RPMI7951 (cell line): ENCODE results near the gene MAP4K3. TPM values are rescaled to one million over a fixed set of nuclear protein-coding genes. Genes with fewer than 3 reads are reported as not detected.

Experiments
- DNase-seq: peaks from one replicate; pipeline ENCODE4 v3.0.0-alpha.2; 2012; ENCODE audit warnings: low read depth
- total RNA-seq: library from RNA; depleted of rRNA; stranded (reverse); fragments of >200 nt; shearing (Covaris generic); gene quantifications from 2 replicates; pipeline ENCODE4 v1.2.3, GENCODE V29; 2014

Gene MAP4K3
- total RNA-seq, 1 experiment from 2014 or later = 35.1 TPM

DNA sequence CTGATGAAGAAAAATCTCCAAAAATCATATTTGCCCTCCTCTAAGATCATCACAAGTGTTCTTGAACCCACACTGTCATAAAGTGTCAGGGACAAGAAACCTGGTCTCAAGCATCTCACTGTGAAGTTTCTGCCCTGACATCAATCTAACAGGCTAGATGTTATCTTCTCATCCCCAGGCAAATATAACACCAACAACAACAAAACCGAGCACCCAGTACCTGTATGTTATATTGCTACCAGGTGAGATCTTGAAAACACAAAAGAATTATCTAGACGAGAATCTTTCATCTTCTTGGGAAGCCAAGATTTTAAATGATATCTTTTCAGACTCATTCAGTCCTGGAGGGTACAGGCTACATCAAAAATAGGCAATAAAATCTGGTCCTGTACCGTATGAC is 8.8 kb upstream of the MAP4K3 start:
- no peak for DNase-seq

- DNase-seq = no peak
These were observed 5.9 kb upstream of the MAP4K3 start for GRCh38 chr2:39443009-39443408.

DNA sequence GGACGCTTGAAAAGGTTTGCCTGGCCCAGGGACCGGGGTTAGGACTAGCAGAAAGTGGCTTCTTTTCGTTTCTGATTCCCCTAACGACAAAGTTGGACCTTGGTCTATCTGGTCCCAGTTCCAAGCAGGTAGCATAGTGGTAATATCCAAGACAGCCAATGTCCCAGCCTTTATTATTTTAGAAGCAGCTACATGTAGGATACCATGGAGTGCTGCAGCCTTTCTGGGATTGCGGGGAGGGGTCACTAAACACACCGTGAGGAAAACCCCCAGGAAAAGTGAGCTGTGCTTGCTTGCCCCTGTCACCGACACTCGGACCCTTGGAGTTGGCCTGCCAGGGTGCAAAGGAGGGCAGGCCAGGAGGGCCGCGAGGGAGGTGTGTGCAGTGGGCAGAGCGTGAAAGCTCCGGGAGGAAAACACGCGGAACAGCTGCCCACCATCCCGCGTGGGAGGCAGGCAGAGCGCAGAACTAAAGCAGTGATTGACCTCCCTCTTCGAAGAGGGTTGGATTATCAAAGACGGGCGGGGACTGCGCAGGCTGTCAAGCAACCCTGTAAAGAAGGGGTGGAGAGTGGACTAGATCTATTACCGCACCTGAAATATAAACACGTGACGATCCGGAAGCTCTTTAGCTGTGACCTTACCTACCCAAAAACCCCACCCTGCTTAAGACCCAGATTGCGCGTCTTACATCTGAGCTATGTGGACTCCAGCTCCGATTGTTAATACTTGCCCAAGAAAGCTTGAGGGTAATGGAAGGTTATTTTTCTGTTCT is 624 bp upstream of the MAP4K3 start:
- DNase-seq = peak; percentile 40

DNA sequence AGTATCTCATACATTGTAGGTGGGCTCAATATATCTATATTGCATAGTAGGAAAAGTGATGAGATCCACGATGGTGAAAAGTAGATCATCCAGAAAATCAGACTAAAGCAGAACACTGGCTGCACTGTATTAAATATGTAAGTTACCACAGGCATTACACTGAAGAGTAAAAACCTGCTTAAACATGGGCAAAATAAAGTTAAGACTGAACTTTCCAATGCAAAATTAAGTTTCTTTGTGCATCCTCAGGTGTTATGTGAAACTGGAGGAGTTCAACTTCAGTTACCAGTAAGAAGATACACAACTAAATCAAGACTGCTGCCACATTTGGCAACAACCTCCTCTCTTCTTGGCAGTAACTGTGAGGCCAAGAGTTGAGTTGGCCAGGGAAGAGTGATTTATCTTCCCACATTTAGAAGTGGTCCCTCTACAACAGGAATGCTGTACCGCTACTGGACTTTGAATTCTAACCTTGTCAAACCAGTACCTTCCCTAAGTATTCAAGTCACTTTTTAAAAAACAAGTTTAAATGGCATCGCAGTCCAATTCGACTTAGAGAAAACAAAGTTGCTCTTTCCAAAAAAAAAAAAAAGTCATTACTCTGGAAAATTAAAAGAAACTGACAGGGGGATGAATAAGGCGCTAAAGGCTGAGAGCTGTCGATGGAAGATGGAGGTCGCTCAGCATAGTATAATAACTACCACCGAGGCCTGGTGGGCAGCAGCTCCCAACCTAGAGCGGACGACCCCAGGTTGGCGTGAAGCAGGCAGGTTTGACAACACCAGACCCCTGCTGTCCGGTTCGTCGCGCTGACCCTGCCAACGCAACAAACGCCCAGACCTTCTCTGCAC is 1.1 kb downstream of the MAP4K3 start:
- DNase-seq = peak; percentile 62

GRCh38 chr2:39435234-39435633 is 1.9 kb downstream of the MAP4K3 start:
- DNase-seq = no peak

DNA sequence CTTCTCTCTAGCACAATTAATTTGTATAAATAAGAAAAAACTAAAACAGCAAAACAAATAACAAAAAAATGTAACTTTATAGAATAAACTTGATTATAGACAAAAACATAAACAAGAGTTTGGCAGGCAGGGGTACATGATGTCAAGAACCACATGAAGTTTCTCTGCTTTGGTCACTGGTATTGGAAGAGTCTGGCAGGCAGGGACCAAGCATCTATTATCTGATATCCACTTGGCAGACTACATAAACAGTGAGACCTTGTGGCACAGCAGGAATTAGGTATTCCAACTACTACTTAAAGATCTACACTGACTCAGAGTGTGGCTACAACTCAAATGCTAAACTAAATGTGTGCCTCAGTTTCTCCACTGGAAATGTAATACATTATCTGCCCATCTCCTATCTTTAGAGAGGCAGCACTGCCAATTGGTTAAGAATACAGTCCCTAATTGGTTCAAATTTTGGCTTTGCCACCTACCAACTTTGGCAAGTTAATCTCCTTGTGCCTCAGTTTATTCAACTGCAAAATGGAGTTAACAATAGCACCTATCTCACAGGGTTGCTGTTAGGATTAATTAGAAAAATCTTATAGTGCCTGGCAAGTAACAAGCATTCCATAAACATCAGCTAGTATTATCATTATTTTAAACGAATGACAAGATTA is 2.7 kb downstream of the MAP4K3 start:
- no peak for DNase-seq

- no peak for DNase-seq
These were observed 3.4 kb downstream of the MAP4K3 start for GRCh38 chr2:39433586-39434195.

DNA sequence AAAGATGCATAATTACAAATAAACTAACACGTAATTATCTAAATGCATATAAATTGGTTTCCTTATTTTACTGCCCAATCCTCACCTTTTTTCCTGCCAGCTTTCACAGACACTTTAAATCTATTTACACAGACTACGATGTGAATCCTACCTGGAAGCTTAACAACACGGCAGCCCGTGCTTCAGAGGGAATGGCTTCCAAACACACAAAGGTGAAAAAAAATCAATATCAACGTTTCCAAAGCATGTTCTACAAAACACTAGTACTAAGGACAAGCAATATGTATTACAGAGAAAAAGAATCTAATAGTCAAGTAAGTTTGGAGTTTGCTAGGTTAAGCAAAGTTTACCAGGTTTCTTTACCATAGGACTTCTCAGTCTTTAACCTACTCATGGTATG is 4.4 kb downstream of the MAP4K3 start:
- no peak for DNase-seq

DNA sequence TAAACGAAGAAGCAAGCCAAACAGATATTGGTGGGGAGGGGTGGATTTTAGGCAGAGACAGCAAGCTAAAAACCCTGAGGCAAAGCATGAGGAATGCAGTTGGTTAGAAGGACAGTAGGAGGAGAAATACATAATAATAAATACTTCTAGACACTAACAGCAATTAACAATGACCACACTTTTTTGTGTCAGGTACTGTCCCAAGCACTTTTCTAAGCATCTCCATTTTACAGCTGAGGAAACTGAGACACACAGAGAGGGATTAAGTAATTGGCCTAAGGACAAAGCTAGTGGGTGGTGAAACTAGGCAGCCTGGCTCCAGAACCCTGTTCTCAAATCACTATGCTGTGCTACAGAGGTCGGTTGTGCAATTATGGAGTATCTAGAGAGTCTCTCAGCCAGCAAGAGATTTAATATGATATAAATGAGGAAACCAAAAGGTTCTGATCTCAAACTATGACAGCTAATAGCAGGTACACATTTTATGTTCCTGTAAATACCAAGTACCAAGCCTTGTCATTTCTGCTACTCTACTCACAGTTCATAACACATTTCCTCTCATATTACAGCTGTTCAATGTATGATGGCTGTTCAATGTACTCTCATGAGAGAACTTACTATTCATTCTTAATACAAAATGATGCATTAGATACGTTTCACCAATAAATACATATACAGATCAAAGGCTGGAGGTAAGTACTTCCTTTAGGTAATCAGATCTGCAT is 5.3 kb downstream of the MAP4K3 start:
- peak; percentile 59 for DNase-seq

GRCh38 chr2:39429746-39430145 is 7.3 kb downstream of the MAP4K3 start:
- no peak for DNase-seq

DNA sequence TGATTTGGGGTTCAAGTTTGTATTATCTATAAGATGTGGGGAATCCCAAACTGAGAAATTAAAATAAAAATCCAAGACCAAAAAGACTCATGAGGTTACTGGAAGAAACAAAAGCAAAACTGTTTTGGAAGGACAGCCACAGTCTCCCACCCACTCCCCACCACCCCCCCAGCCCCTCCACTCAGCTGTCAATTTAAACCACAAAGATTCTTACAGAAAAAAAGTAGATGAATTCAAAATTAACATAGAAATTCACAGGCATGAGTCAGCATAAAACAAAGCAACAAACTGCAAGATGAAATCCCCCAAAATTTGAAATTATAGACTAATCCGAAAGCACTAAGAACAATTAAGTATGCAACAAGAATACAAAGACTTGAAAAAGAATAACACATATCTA is 12.1 kb downstream of the MAP4K3 start:
- no peak for DNase-seq

GRCh38 chr2:39422700-39423099 is 14.4 kb downstream of the MAP4K3 start:
- no peak for DNase-seq

- DNase-seq = no peak
These were observed 15.7 kb downstream of the MAP4K3 start for GRCh38 chr2:39421354-39421753.

DNA sequence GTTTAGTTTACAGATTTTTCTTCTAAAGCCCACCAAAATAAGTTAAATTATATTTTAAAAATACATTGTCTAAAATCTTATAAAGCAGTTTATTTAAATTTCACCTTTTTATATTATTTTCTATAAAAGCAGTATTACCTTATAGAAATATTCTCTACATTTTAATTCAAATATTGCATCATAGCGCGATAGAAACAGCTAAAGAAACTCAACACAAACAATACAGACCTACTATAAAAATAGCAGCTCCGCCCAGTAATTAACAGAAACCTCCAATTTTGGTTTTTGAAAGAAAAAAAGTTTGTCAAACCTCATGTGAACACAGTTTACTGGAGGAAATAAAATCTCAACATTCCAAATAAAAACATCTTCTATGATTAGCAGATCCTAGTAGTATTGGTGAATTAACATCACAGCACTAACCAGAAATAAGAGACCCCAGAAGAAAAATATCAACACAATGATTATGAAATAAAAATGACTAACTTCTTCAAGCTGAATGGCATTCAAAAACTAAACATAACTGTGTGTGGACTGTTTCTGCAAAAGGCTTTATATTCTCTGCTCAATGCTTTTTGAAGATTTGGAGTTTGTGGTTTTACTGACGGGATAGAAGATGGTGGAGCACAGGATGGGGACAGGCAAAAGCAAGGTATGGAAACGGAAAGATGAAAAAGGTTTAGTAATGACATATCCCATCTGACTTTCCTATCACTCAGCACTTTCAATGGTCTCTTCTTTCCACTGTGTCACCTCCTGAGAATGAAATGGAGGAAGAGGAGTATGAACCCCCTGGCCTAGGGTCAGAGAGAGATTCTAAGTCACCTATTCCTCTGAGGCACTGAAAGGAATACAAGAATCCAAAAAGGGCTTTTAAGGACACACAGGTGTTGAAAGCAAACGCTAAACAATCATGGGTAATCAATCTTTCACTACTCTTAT is 17.5 kb downstream of the MAP4K3 start:
- DNase-seq = no peak

DNA sequence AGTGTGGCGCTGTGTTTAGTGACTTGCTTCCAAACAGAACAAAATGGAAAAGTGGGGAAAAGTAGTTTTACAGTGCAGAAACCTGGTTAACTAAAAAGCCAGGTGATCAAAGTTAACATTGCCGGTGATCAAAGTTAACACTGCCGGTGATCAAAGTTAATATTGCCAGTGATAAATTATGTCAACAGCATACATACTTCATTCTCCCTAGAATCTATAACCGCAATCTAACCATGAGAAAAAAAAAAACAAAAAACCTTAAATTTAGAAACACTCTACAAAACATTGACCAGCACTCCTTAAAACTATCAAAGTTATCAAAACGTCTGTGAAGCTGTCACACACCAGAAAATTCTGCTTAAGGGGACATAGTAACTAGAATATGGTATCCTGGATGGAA is 18.6 kb downstream of the MAP4K3 start:
- DNase-seq = no peak

DNA sequence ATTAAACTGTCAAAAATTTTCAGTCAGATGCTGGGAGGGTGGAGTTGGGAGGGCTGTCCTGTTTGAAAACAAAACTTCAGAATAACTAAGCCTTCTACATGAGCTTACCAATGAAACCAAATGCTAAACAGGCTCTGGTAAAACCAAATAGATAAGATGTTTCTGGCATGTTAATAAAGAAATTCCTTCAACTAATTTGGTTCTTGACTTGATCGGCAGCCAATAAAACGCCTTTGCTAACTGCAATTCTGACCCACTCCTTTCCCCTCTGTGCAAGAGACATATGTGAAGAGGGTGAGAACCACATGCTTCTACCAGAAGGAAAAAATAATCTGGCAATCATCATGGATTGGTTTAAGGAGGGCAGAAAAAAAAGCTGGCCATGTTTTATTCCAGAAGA is 20.9 kb downstream of the MAP4K3 start:
- peak; percentile 74 for DNase-seq

- DNase-seq = no peak
These were observed 23.9 kb downstream of the MAP4K3 start for GRCh38 chr2:39413063-39413737.

DNA sequence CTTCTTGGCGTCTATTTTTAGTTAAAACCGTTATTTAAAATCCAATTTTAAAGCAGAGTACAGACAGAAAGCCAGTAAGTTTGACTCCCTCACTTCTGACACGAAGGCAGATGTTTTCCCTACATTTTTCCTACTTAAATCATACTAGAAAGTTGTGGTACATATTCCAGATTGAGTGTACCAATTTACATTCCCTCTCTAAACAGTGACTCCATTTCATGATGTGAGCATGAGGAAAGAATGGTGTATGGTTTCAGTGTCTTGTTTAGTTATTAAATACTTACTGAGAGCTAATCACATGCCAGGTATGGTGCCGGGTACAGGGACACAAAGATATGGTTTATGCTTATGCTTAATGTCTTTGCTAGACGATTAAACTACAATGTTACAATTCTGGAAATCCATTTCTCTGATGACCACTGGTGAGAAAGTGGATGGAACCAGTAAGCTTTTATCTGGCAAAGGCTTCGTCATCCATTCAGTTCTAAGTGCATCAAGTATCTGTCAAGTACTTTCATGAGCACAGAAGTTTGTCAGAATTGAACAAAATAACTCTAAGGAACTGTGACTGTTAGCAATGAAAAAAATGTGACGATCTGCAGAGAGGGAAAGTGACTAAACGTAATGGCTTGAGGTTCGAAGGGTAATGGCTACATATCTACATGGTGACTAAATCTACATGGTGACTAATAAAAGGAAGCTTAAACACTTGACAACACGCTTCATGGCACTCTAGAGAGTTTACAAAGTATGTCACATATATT is 25.7 kb downstream of the MAP4K3 start:
- peak; percentile 87 for DNase-seq
